Stomach (tissue), 4 donors: ENCODE data around the gene TEAD1.

ENCODE experiments used
- POLR2A ChIP-seq, 4 donors: fragments of 450-650 bp; IDR thresholded peaks; one replicate each; pipeline ENCODE4 v1.6.1; 2016; ENCODE audit warnings: antibody characterized with exemption in 4 of 4, control low read depth in 2 of 4, mild to moderate bottlenecking in 1 of 4, moderate library complexity in 1 of 4
- POLR2AphosphoS5 ChIP-seq, 3 donors: sonication (generic); formaldehyde crosslinking; IDR thresholded peaks; one replicate each; pipeline ENCODE4 v1.6.1; 2016; ENCODE audit warnings: antibody characterized with exemption in 3 of 3
- TF ChIP-seq, protein P1 (sequence below), 7 experiments: fragments of 450-650 bp in 4 of 7; fragments of 200-600 bp in 3 of 7; sonication (generic) in 3 of 7; IDR thresholded peaks; one replicate each; pipeline ENCODE4 v1.5.1; 2016 to 2019; ENCODE audit warnings: antibody characterized with exemption in 7 of 7, control low read depth in 2 of 7, mild to moderate bottlenecking in 1 of 7

DNA sequence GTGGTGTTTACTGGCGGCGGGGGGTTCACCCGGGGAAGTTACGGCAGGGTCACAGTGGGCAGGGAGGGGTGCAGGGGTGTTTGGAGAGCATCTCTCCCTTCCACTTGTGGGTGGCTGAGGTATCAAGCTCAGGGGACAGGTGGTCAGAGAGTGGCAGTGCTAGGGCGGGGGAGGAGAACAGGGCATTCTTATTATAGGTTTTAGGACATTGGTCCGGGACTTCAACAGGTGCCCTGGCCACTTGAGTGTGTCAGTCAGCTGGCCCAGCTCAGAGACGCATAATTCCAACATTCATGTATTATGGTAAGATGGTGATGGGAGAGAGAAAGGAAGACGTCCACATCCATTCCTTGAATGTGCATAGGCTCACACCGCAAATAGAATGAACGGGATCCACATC lies 101.7 kb downstream of the TEAD1 start:
- TF ChIP-seq, protein P1, sequence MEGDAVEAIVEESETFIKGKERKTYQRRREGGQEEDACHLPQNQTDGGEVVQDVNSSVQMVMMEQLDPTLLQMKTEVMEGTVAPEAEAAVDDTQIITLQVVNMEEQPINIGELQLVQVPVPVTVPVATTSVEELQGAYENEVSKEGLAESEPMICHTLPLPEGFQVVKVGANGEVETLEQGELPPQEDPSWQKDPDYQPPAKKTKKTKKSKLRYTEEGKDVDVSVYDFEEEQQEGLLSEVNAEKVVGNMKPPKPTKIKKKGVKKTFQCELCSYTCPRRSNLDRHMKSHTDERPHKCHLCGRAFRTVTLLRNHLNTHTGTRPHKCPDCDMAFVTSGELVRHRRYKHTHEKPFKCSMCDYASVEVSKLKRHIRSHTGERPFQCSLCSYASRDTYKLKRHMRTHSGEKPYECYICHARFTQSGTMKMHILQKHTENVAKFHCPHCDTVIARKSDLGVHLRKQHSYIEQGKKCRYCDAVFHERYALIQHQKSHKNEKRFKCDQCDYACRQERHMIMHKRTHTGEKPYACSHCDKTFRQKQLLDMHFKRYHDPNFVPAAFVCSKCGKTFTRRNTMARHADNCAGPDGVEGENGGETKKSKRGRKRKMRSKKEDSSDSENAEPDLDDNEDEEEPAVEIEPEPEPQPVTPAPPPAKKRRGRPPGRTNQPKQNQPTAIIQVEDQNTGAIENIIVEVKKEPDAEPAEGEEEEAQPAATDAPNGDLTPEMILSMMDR (IDR thresholded peaks at IDR 0.05), result no peak
- TF ChIP-seq POLR2A (IDR thresholded peaks at IDR 0.05) (no peak), POLR2AphosphoS5 (IDR thresholded peaks at IDR 0.05) (no peak)
